NCI-H748 (cell line): Measurements from ENCODE around the gene TTN.
A peak's percentile ranks its signal among the peaks of the same experiment; 100 is the strongest.

Source experiments
- DNase-seq: peaks from one replicate; lab custom pipeline; 2025; ENCODE audit not compliant: unreplicated experiment; lab: John Stamatoyannopoulos, UW

The TTN gene

GRCh38 chr2:178807227-178808008, at the start of gene TTN:
TTN (minus strand) TSS chr2:178807423; CDS start chr2:178804642, 2,781 bp downstream.
- no peak for DNase-seq

- DNase-seq, result no peak
Observed at GRCh38 chr2:178855151-178855550, 47.9 kb upstream of the TTN start.

GRCh38 chr2:178848335-178848734, 41.1 kb upstream of the TTN start:
- DNase-seq, result no peak

GRCh38 chr2:178846458-178846802, 39.2 kb upstream of the TTN start:
- no peak for DNase-seq

- DNase-seq, result no peak
Observed at GRCh38 chr2:178845566-178846457, 38.6 kb upstream of the TTN start.

- no peak for DNase-seq
Observed at GRCh38 chr2:178844701-178845100, 37.5 kb upstream of the TTN start.

DNA sequence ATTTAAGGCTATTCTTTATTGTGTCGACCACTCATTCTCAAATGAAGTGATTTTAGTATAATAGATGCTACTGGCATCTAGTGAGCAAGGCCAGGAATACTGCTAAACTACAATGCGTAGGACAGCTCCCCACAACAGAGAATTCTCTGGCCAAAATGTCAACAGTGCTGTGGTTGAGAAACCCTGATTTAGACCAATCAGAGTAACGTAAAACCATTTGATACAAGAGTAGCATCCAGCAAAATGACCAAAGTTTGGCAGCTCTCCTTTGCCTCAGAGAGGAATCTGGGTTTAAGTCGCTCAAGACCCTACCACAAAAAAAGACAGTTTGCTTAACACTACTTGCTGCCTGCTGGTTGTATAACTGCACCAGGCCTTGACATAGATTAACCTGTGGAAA, 37.0 kb upstream of the TTN start:
- DNase-seq, result no peak

GRCh38 chr2:178843697-178844096, 36.5 kb upstream of the TTN start:
- no peak for DNase-seq

DNA sequence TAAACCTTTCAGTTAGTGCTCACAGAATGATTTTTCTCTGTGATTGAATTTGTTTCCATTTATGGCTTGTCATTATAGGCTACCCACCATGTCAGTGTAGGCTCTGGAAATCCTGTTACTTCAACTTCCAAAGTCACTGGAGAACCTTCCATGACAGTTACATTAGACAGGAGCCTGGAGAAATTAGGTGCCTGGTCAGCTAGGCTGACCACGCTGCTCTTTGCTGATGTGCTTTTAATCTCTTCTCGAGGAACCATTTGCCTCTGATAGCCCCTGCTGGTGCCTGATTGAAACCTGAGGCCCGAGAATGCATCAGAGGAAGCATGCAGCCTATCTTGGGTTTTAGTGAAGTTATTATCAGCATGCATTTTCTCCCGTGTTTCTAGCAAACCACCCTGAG, 29.6 kb upstream of the TTN start:
- DNase-seq, result no peak

DNA sequence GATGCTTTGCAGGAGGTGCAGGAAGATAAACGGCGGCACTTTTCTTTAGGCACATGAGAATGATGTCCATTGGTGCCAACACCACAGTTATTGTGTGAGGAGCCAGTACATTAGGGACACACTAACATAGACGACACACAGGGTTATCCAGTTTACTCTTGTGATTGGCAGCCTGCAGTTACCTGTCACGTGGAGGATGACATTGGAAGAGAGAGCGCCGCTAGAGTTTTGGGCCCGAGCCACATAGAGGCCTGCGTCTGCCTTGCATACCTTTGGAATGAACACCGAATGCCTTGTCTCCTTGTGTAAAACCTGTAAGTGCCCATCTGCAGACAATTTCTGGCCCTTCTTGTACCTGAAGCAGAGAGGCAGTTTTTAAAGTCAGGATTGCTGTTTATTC, 26.9 kb upstream of the TTN start:
- no peak for DNase-seq

DNA sequence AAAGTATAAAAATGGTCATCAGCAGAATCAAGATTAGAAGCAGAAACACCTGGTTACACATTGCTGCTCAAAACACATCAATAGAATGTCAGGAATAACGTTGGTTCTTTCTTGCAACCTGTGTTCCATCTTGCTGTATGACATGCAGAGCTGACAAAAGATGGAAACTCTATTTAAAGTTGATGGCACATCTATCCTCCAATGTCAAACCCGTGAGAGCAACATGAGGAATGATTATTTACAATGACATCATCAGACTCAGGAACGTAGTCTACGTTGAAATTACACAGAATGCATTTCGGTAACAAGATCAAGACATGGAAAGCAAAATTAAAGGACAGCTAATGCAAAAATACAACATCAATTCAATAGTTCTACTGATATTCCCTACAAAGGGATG, 26.2 kb upstream of the TTN start:
- DNase-seq, result no peak

GRCh38 chr2:178830451-178830850, 23.2 kb upstream of the TTN start:
- peak; percentile 82 for DNase-seq

DNA sequence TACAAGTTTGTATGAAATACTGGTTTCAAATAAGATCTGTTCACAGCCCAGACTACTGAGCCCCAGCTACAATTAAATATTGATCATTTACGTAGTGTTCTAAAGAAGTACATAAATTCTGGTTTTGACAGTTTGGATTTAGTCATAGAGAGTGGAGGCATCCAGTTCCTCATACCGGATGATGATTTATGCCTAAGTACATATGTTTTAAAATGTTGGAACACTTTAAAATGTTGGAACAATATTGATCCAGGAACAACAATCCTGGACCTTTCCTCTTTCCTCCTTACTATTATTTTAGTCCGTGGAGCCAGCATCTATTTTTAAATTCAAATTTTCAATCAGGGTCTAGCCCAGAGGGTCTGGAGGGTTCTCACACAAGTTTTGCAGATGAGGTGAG, 22.8 kb upstream of the TTN start:
- DNase-seq, result no peak

GRCh38 chr2:178829299-178829960, 22.2 kb upstream of the TTN start:
- DNase-seq, result peak; percentile 10

GRCh38 chr2:178828486-178828881, 21.3 kb upstream of the TTN start:
- peak; percentile 9 for DNase-seq

GRCh38 chr2:178827739-178828485, 20.7 kb upstream of the TTN start:
- no peak for DNase-seq

- DNase-seq, result no peak
Observed at GRCh38 chr2:178827111-178827510, 19.9 kb upstream of the TTN start.

DNA sequence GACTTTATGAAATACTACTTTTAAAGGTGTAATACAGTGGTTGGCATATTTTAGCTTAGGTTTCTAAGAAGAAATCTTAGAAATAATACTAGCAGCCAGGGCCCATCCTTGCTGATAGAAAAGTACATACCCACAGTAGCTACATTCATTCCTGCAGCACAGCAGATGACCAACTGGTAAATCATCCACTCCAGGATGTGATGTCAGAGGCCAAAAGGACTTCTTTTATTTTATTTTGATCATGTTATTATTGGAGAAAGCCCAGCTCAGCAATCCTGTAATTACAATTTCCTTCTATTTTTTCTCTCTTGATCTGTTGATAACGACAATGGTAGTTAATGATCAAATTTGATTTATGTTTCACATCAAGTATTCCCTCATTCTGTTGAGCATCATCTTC, 18.0 kb upstream of the TTN start:
- no peak for DNase-seq

- no peak for DNase-seq
Observed at GRCh38 chr2:178824181-178824580, 17.0 kb upstream of the TTN start.

DNA sequence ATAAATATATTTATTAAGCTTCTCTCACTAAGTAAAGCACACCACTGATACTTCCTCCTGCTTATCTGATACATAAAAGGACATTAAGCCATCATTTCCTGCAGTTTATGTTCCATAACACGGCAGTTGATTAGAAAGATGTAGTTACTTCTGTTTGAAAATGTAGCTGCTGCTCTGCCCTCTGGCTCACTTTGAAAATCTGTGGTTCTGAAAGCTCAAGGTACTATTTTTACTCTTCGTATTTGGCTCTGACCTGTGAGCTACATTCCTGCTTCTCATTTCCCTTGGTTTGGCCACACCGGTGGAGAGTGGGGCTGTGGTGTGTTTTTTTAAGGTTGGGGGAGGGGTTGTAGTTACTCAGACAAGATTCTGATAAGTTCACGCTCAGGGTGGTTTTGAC, 12.8 kb upstream of the TTN start:
- DNase-seq, result no peak
